Astrocyte (in vitro differentiated cells and primary cell): Measurements from ENCODE around the gene TRHDE. TPM values are rescaled to one million over a fixed set of nuclear protein-coding genes. Genes with fewer than 3 reads are reported as not detected.

Experiments
- DNase-seq: peaks from one replicate; pipeline ENCODE4 v3.0.0-alpha.2; 2010; ENCODE audit warnings: low read depth
- FAIRE-seq: peaks from 2 replicates; lab custom pipeline; 2011; peaks lifted over from hg19 to GRCh38; lab: Jason Lieb, UNC
- H2AFZ ChIP-seq: 2 replicates; pipeline ENCODE4 v1.6.0; 2012; ENCODE audit warnings: low read depth, low read length, inconsistent platforms
- H3K27ac ChIP-seq: 2 replicates; pipeline ENCODE4 v1.5.1; 2011; ENCODE audit warnings: low read depth, low read length, inconsistent platforms
- H3K27me3 ChIP-seq: 2 replicates; pipeline ENCODE4 v1.6.0; 2011; ENCODE audit warnings: low read length, inconsistent platforms; ENCODE audit not compliant: insufficient read depth
- H3K36me3 ChIP-seq: 2 replicates; pipeline ENCODE4 v1.5.1; 2011; ENCODE audit warnings: low read length, inconsistent platforms; ENCODE audit not compliant: insufficient read depth
- H3K4me1 ChIP-seq: 2 replicates; pipeline ENCODE4 v1.5.1; 2011; ENCODE audit warnings: low read length, inconsistent platforms; ENCODE audit not compliant: insufficient read depth
- H3K4me2 ChIP-seq: 2 replicates; pipeline ENCODE4 v1.6.0; 2012; ENCODE audit warnings: low read length, inconsistent platforms
- H3K4me3 ChIP-seq: 2 replicates; pipeline ENCODE4 v1.5.1; 2011; ENCODE audit warnings: low read depth, mild to moderate bottlenecking, low read length, inconsistent platforms; ENCODE audit not compliant: insufficient read depth
- H3K79me2 ChIP-seq: 2 replicates; pipeline ENCODE4 v1.6.0; 2012; ENCODE audit warnings: mild to moderate bottlenecking, low read length, inconsistent platforms; ENCODE audit not compliant: insufficient read depth
- H3K9ac ChIP-seq: 2 replicates; pipeline ENCODE4 v1.6.0; 2012; ENCODE audit warnings: mild to moderate bottlenecking, low read length, inconsistent platforms
- H3K9me3 ChIP-seq: 2 replicates; pipeline ENCODE4 v1.5.1; 2012; ENCODE audit warnings: low read depth, mild to moderate bottlenecking, low read length, inconsistent platforms; ENCODE audit not compliant: insufficient read depth
- H4K20me1 ChIP-seq: 2 replicates; pipeline ENCODE4 v1.6.0; 2012; ENCODE audit warnings: low read length, inconsistent platforms; ENCODE audit not compliant: insufficient read depth
- H3K27ac Mint-ChIP-seq: one replicate; pipeline ENCODE4 v1.8.0; 2021; ENCODE audit warnings: mild to moderate bottlenecking, mixed read lengths; ENCODE audit not compliant: unreplicated experiment
- H3K27me3 Mint-ChIP-seq: one replicate; pipeline ENCODE4 v1.8.0; 2021; ENCODE audit warnings: low read depth, mixed read lengths; ENCODE audit not compliant: unreplicated experiment
- H3K36me3 Mint-ChIP-seq: one replicate; pipeline ENCODE4 v1.8.0; 2021; ENCODE audit warnings: low read depth, mixed read lengths; ENCODE audit not compliant: unreplicated experiment
- H3K4me1 Mint-ChIP-seq: one replicate; pipeline ENCODE4 v1.8.0; 2021; ENCODE audit warnings: low read depth, mixed read lengths; ENCODE audit not compliant: unreplicated experiment
- H3K4me3 Mint-ChIP-seq: one replicate; pipeline ENCODE4 v1.8.0; 2021; ENCODE audit warnings: mild to moderate bottlenecking, moderate library complexity, mixed read lengths; ENCODE audit not compliant: unreplicated experiment
- H3K9me3 Mint-ChIP-seq: one replicate; pipeline ENCODE4 v1.8.0; 2021; ENCODE audit warnings: mild to moderate bottlenecking, mixed read lengths; ENCODE audit not compliant: unreplicated experiment
- CTCF ChIP-seq: IDR thresholded peaks from 2 replicates; pipeline ENCODE4 v1.5.1; 2011; ENCODE audit warnings: low read depth, mild to moderate bottlenecking, inconsistent platforms, low read length, moderate library complexity; ENCODE audit not compliant: insufficient read depth
- EZH2 ChIP-seq: IDR thresholded peaks from 2 replicates; pipeline ENCODE4 v1.6.1; 2012; ENCODE audit warnings: mild to moderate bottlenecking, low read length, inconsistent platforms; ENCODE audit not compliant: insufficient read depth
- total RNA-seq: library from RNA; stranded (reverse); gene quantifications from 2 replicates; pipeline ENCODE4 v1.2.1, GENCODE V29; 2021

TRHDE gene
- total RNA-seq, 1 donor from 2014 or later, result 1.4 TPM

DNA sequence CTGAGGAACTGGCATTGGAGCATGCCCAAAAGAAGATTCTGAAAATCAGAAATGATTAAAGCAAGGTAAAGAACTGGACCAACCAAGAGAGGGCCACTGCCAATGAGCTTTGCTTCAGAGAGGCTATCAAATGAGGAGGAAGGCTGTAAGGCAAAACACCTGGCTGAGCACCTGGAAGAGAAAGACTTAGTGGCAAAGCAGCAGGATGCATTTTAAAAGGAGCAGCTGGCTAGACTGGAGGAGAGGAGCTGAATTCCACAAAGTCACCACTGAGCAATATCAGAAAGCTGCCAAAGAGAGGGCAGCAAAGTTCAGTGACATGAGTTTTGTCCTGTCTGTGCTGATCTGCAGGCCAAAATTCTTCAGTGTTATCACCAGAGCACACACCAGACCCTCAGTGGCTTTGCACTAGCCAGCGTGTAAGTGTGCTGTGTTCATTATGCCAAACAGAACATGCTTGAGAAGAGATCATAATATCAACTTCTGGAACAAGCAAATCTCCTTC lies 338.7 kb downstream of the TRHDE start:
- H3K27me3 Mint-ChIP-seq, result peaks cover 5% of the 10 kb centered on the region
- DNase-seq, result no peak
- Histone ChIP-seq H2AFZ (no peak overlapping the region), H3K9me3 (no peaks in the 10 kb centered on the region), H3K27me3 (no peaks in the 10 kb centered on the region), H3K27ac (no peak overlapping the region), H3K4me1 (no peaks in the 10 kb centered on the region), H3K9ac (no peak overlapping the region), H3K36me3 (no peaks in the 10 kb centered on the region), H3K4me3 (no peak overlapping the region), H3K79me2 (no peaks in the 10 kb centered on the region), H3K4me2 (no peak overlapping the region), H4K20me1 (no peaks in the 10 kb centered on the region)
- no peak overlapping the region for H3K4me3 Mint-ChIP-seq
- H3K9me3 Mint-ChIP-seq, result no peaks in the 10 kb centered on the region
- no peak for TF ChIP-seq CTCF
- no peak for TF ChIP-seq EZH2
- no peaks in the 10 kb centered on the region for H3K4me1 Mint-ChIP-seq
- H3K27ac Mint-ChIP-seq, result no peak overlapping the region
- no peaks in the 10 kb centered on the region for H3K36me3 Mint-ChIP-seq
- FAIRE-seq, result no peak

GRCh38 chr12:72612171-72612570 lies 340.0 kb downstream of the TRHDE start:
- no peaks in the 10 kb centered on the region for H3K27me3 ChIP-seq
- no peaks in the 10 kb centered on the region for H3K4me1 Mint-ChIP-seq
- no peak overlapping the region for H3K4me3 ChIP-seq
- H3K9ac ChIP-seq, result no peak overlapping the region
- H3K4me3 Mint-ChIP-seq, result no peak overlapping the region
- H3K36me3 Mint-ChIP-seq, result no peaks in the 10 kb centered on the region
- H3K27ac Mint-ChIP-seq, result no peak overlapping the region
- peaks cover 5% of the 10 kb centered on the region for H3K27me3 Mint-ChIP-seq
- no peaks in the 10 kb centered on the region for H3K36me3 ChIP-seq
- H2AFZ ChIP-seq, result no peak overlapping the region
- H3K4me1 ChIP-seq, result no peaks in the 10 kb centered on the region
- DNase-seq (no peak), FAIRE-seq (no peak)
- no peaks in the 10 kb centered on the region for H3K9me3 Mint-ChIP-seq
- H3K9me3 ChIP-seq, result no peaks in the 10 kb centered on the region
- H3K79me2 ChIP-seq, result no peaks in the 10 kb centered on the region
- H3K27ac ChIP-seq, result no peak overlapping the region
- no peak overlapping the region for H3K4me2 ChIP-seq
- TF ChIP-seq CTCF, result no peak
- no peak for TF ChIP-seq EZH2
- H4K20me1 ChIP-seq, result no peaks in the 10 kb centered on the region

DNA sequence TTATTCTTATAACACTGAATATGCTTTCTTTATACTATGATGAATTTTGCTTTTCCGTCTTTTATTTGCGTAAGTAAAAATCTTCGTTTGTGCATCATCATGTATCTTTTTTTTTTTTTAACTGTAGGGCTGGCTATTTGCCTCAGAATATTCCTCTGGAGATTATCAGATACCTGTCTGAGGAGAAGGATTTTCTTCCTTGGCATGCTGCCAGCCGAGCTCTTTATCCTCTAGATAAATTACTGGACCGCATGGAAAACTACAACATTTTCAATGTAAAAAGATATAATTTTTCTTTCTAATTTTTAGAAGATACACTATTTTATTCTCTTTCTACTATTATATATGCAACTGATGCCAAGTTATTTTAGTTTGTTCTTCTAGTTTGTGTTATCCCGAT lies 346.6 kb downstream of the TRHDE start:
- Mint-ChIP-seq H3K27ac (no peak overlapping the region), H3K36me3 (no peaks in the 10 kb centered on the region), H3K4me1 (no peaks in the 10 kb centered on the region), H3K9me3 (no peaks in the 10 kb centered on the region), H3K4me3 (no peak overlapping the region), H3K27me3 (no peaks in the 10 kb centered on the region)
- H3K9ac ChIP-seq, result no peak overlapping the region
- H3K27ac ChIP-seq, result no peak overlapping the region
- FAIRE-seq (no peak), DNase-seq (no peak)
- no peaks in the 10 kb centered on the region for H3K36me3 ChIP-seq
- TF ChIP-seq CTCF (no peak), EZH2 (no peak)
- no peaks in the 10 kb centered on the region for H3K27me3 ChIP-seq
- no peaks in the 10 kb centered on the region for H3K4me1 ChIP-seq
- H2AFZ ChIP-seq, result no peak overlapping the region
- no peaks in the 10 kb centered on the region for H4K20me1 ChIP-seq
- H3K79me2 ChIP-seq, result no peaks in the 10 kb centered on the region
- no peaks in the 10 kb centered on the region for H3K9me3 ChIP-seq
- no peak overlapping the region for H3K4me3 ChIP-seq
- H3K4me2 ChIP-seq, result no peak overlapping the region
